Choroid plexus epithelial cell (primary cell): ENCODE data around the gene HCRTR2.
"Not testable (repeated sequence)": the region's sequence is repeated elsewhere in the genome, so short reads cannot be mapped to it uniquely, and the experiment has no call there.

Source experiments
- DNase-seq: peaks from one replicate; pipeline ENCODE4 v3.0.0-alpha.2; 2010; ENCODE audit warnings: low read depth
- H3K4me3 ChIP-seq: 2 replicates; pipeline ENCODE4 v1.5.1; 2011; ENCODE audit warnings: low read depth, mild to moderate bottlenecking, control low read depth, low read length, moderate library complexity
- TF ChIP-seq, protein P1 (sequence below): conservative IDR thresholded peaks from 2 replicates; pipeline ENCODE4 v1.5.1; 2011; ENCODE audit warnings: low read depth, mild to moderate bottlenecking, control low read depth, inconsistent platforms, low read length, moderate library complexity

Gene HCRTR2

DNA sequence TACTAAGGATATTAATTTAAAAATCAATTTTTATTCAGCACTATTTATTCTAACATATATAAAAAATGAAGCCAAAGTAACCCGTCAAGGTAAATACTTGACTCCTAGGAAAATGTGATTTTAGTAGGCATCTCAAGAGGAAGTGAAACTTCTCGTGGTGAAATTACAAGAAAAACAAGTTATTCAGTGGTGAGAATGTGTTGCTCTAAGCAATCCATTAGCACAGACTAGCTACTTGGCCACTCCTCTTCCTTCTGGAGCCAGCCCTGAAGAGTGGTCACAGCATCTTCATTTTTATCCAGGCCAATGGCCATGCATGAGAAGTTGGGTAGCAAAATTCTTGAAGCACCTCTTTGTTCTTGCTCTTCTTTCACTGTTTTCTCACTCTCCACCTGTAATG, 112.5 kb downstream of the HCRTR2 start:
- no peak overlapping the region for H3K4me3 ChIP-seq
- TF ChIP-seq, protein P1, sequence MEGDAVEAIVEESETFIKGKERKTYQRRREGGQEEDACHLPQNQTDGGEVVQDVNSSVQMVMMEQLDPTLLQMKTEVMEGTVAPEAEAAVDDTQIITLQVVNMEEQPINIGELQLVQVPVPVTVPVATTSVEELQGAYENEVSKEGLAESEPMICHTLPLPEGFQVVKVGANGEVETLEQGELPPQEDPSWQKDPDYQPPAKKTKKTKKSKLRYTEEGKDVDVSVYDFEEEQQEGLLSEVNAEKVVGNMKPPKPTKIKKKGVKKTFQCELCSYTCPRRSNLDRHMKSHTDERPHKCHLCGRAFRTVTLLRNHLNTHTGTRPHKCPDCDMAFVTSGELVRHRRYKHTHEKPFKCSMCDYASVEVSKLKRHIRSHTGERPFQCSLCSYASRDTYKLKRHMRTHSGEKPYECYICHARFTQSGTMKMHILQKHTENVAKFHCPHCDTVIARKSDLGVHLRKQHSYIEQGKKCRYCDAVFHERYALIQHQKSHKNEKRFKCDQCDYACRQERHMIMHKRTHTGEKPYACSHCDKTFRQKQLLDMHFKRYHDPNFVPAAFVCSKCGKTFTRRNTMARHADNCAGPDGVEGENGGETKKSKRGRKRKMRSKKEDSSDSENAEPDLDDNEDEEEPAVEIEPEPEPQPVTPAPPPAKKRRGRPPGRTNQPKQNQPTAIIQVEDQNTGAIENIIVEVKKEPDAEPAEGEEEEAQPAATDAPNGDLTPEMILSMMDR, result no peak
- no peak for DNase-seq

DNA sequence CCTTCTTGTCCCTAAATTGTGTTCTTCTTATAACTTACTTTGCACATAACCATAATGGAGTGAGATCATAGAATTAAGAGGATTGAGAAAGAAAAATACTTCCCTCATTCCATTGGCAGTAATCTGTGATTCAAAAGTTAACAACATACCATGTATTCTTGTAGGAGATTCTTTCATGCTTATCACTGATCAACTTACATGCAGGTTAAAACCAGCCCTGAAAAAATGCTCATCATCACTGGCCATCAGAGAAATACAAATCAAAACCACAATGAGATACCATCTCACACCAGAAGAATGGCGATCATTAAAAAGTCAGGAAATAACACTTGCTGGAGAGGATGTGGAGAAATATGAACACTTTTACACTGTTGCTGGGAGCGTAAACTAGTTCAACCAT, 116.4 kb downstream of the HCRTR2 start:
- TF ChIP-seq, protein P1, result no peak
- DNase-seq, result peak; percentile 23
- H3K4me3 ChIP-seq, result no peak overlapping the region

DNA sequence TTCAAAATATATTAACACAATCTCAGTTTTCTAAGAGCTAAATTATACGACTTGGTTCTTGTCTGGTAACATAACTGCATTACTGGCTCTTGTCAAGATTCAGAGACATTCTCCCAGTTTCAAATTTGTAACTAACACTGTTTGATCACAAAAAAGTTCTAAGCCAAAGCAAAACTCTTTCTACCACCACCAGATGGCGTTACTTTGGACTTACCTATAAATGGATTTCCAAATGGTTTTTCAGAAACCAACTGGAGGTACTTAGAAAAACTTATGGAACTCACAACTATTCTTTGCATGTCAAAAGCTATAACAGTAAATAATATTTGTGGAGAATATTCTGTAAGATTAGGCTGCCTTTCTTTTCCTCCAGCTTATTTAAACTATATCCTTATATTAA, 118.8 kb downstream of the HCRTR2 start:
- TF ChIP-seq, protein P1, result peak; percentile 61
- DNase-seq, result peak; percentile 70

DNA sequence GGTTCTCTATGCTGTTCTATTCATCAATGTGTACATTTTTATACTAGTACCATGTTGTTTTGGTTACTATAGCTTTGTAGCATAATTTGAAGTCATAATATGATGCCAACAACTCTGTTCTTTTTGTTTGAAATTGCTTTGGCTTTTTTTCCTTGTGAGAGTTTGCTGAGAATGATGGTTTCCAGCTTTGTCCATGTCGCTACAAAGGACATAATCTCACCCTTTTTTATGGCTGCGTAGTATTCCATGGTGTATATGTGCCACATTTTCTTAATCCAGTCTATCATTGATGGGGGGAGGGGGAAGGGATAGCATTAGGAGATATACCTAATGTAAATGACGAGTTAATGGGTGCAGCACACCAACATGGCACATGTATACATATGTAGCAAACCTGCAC, 122.9 kb downstream of the HCRTR2 start:
- DNase-seq, H3K4me3 ChIP-seq: not testable (repeated sequence)

More for the DNA sequence above, 118.8 kb downstream of the HCRTR2 start:
- H3K4me3 ChIP-seq, result no peak overlapping the region

DNA sequence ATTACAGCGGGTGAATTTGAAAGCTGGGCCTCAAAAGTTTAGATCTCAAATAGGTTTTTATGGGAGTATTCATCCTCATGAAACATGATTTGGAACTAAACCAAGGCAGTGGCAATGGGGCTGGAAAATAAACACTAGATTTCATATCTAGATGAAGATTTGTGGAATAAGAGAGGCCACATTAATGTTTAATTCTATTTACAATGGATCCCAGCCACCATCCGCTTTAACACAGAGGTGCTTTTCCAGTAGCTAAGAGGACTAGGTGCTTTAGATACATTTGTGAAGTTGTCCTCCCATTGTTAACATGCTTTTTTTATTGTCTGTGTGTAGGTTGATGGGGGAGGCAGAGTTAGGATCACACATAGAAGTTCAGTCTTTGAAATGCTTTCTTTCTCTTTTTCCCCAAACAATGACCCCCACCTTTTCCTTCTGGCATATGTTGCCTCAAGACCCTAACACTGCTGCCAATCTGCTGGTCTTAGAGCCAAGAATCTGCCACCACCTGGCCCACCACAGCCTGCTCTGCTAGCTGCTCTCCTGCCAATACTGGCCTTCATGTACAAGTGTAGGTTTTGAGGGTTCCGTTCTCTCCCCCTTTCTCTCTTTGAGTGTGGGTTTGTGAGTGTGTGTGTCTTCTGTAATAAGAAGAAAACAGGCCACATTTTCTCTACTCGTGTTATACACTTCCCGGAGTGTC, 125.1 kb downstream of the HCRTR2 start:
- TF ChIP-seq, protein P1, result no peak
- DNase-seq, result no peak
- no peak overlapping the region for H3K4me3 ChIP-seq

DNA sequence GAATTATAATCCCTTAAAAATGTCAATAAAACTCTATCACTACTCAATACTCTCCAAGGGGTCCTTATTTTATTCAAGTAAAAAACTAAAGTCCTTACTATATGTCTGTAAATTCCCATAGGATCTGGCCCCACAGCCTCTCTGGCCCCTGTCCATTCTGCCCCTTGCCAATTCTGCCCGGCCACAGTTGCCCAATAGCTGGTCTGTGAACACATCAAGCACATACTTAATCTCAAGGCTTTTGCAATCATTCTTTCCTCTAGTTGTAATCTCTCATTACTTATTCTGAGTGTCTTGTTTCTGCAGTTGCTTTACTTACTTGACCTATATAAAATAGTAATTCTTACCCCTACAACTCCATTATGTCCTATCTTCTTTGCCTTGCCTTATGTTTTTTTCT, 130.4 kb downstream of the HCRTR2 start:
- H3K4me3 ChIP-seq, result no peak overlapping the region
- TF ChIP-seq, protein P1, result no peak
- no peak for DNase-seq

DNA sequence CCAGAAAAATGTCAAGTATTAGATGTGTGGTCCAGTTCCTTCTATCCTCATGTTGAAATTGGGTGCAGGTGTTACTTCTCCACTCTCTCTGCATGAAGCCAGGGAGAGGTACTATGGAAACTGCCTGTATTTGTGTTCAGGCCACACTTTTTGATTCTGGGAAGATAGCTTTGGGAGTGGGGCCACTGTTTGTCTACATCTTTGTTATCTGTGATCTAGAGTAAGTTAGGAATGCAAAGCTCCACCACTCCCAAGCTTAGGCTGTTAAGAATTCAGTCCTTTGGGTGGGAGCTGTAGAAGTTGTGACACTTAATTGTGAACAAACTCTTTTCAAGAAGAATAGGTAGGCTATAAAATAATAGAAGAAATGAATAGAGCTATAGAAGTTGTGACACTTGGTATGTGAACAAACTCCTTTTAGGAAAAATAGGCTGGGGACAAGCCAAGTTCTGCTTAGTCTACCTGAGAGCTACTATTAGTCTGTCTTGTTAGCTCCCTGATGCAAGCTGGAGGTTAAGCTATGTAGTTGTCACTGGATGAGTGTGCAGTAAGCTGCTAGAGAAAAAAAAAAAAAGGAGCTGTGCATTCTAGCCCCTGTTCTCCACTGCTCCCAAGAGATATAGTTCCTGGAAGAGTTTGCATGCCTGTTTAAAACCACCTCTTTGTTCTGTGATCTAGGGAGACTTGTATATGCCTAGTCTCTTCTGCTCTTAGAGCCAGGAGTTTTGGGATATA, 145.8 kb downstream of the HCRTR2 start:
- H3K4me3 ChIP-seq, result no peak overlapping the region
- TF ChIP-seq, protein P1, result no peak
- no peak for DNase-seq
